ENCODE measurements around the gene TULP4.
"Not testable (repeated sequence)": the region's sequence is repeated elsewhere in the genome, so short reads cannot be mapped to it uniquely, and the experiment has no call there.

The TULP4 gene

GRCh38 chr6:158552055-158552795, 240.0 kb downstream of the TULP4 start:
- TF ChIP-seq CTCF (IDR thresholded peaks at IDR 0.05; ENCODE audit: extremely low read depth, missing control alignments), result no peak
- DNase-seq (ENCODE audit: low spot score), result no peak

- DNase-seq (ENCODE audit: low spot score), result no peak
Measured at GRCh38 chr6:158552796-158553138, 240.5 kb downstream of the TULP4 start.

GRCh38 chr6:158554611-158555361, 242.5 kb downstream of the TULP4 start:
- DNase-seq (ENCODE audit: low spot score), result no peak
- TF ChIP-seq CTCF (IDR thresholded peaks at IDR 0.05; ENCODE audit: extremely low read depth, missing control alignments), result no peak

More at GRCh38 chr6:158552796-158553138, 240.5 kb downstream of the TULP4 start:
- no peak for TF ChIP-seq CTCF (IDR thresholded peaks at IDR 0.05; ENCODE audit: extremely low read depth, missing control alignments)

- TF ChIP-seq CTCF (IDR thresholded peaks at IDR 0.05; ENCODE audit: extremely low read depth, missing control alignments), result no peak
- DNase-seq (ENCODE audit: low spot score), result no peak
Measured at GRCh38 chr6:158556113-158556512, 243.8 kb downstream of the TULP4 start.

GRCh38 chr6:158557110-158557509, 244.8 kb downstream of the TULP4 start:
- DNase-seq (ENCODE audit: low spot score), result not testable (repeated sequence)

- TF ChIP-seq CTCF (IDR thresholded peaks at IDR 0.05; ENCODE audit: extremely low read depth, missing control alignments), result no peak
- DNase-seq (ENCODE audit: low spot score), result no peak
Measured at GRCh38 chr6:158557927-158558326, 245.7 kb downstream of the TULP4 start.

- no peak for TF ChIP-seq CTCF (IDR thresholded peaks at IDR 0.05; ENCODE audit: extremely low read depth, missing control alignments)
- no peak for DNase-seq (ENCODE audit: low spot score)
Measured at GRCh38 chr6:158558415-158559306, 246.4 kb downstream of the TULP4 start.

Measured in GM20000 (cell line).